H9 (cell line): ENCODE measurements around the gene C6orf120. TPM values are rescaled to one million over a fixed set of nuclear protein-coding genes. Genes with fewer than 3 reads are reported as not detected.

Source experiments
- DNase-seq: peaks from one replicate; pipeline ENCODE4 v3.0.0-alpha.2; 2017
- H2AFZ ChIP-seq: one replicate; pipeline ENCODE4 v1.6.1; 2013; ENCODE audit warnings: mild to moderate bottlenecking, low read length, control low read depth, moderate library complexity
- H2AK5ac ChIP-seq: 2 replicates; pipeline ENCODE4 v1.6.1; 2013; ENCODE audit warnings: low read length, control low read depth, mixed read lengths; ENCODE audit not compliant: insufficient read length
- H2BK120ac ChIP-seq: one replicate; pipeline ENCODE4 v1.6.1; 2013; ENCODE audit warnings: low read depth, mild to moderate bottlenecking, low read length, control low read depth, inconsistent platforms; ENCODE audit not compliant: poor library complexity, severe bottlenecking
- H2BK12ac ChIP-seq: 2 replicates; pipeline ENCODE4 v1.6.1; 2013; ENCODE audit warnings: low read length, control low read depth, mixed read lengths, low read depth; ENCODE audit not compliant: insufficient read length
- H2BK15ac ChIP-seq: 2 replicates; pipeline ENCODE4 v1.6.1; 2013; ENCODE audit warnings: low read depth, low read length, control low read depth
- H2BK20ac ChIP-seq: one replicate; pipeline ENCODE4 v1.6.1; 2013; ENCODE audit warnings: low read depth, mild to moderate bottlenecking, low read length, control low read depth, inconsistent platforms; ENCODE audit not compliant: poor library complexity, severe bottlenecking
- H2BK5ac ChIP-seq: 2 replicates; pipeline ENCODE4 v1.6.1; 2013; ENCODE audit warnings: low read length, control low read depth, mixed read lengths; ENCODE audit not compliant: insufficient read length
- H3K14ac ChIP-seq: 2 replicates; pipeline ENCODE4 v1.6.1; 2013; ENCODE audit warnings: low read length, control low read depth; ENCODE audit not compliant: insufficient read depth
- H3K18ac ChIP-seq: 2 replicates; pipeline ENCODE4 v1.6.1; 2013; ENCODE audit warnings: low read depth, mild to moderate bottlenecking, mixed read lengths, low read length, control low read depth; ENCODE audit not compliant: insufficient read length
- H3K23ac ChIP-seq: 2 replicates; pipeline ENCODE4 v1.6.1; 2013; ENCODE audit warnings: low read length, control low read depth, mixed read lengths, low read depth; ENCODE audit not compliant: insufficient read length
- H3K23me2 ChIP-seq: 2 replicates; pipeline ENCODE4 v1.6.1; 2013; ENCODE audit warnings: low read depth, mild to moderate bottlenecking, mixed read lengths, low read length, control low read depth; ENCODE audit not compliant: insufficient read length, poor library complexity, severe bottlenecking
- H3K27ac ChIP-seq: 2 replicates; pipeline ENCODE4 v1.5.1; 2013; ENCODE audit warnings: low read length, control low read depth, mixed read lengths, low read depth; ENCODE audit not compliant: insufficient read length
- H3K27me3 ChIP-seq: 2 replicates; pipeline ENCODE4 v1.6.1; 2013; ENCODE audit warnings: low read length, control low read depth, inconsistent platforms; ENCODE audit not compliant: insufficient read depth
- H3K4ac ChIP-seq: 2 replicates; pipeline ENCODE4 v1.6.1; 2013; ENCODE audit warnings: low read depth, mild to moderate bottlenecking, control low read depth, inconsistent platforms, low read length, moderate library complexity
- H3K4me1 ChIP-seq: 2 replicates; pipeline ENCODE4 v1.6.1; 2013; ENCODE audit warnings: low read length, control low read depth, inconsistent platforms; ENCODE audit not compliant: insufficient read depth
- H3K4me2 ChIP-seq: 2 replicates; pipeline ENCODE4 v1.6.1; 2013; ENCODE audit warnings: low read length, control low read depth, mixed read lengths; ENCODE audit not compliant: insufficient read length, insufficient read depth
- H3K56ac ChIP-seq: 2 replicates; pipeline ENCODE4 v1.6.1; 2013; ENCODE audit warnings: low read depth, mild to moderate bottlenecking, mixed read lengths, low read length, control low read depth; ENCODE audit not compliant: insufficient read length
- H3K79me1 ChIP-seq: 2 replicates; pipeline ENCODE4 v1.6.1; 2013; ENCODE audit warnings: low read depth, mild to moderate bottlenecking, moderate library complexity, low read length, control low read depth, inconsistent platforms; ENCODE audit not compliant: insufficient read depth, poor library complexity, severe bottlenecking
- H3K79me2 ChIP-seq: 2 replicates; pipeline ENCODE4 v1.6.1; 2013; ENCODE audit warnings: low read length, control low read depth, inconsistent platforms; ENCODE audit not compliant: insufficient read depth
- H3K9ac ChIP-seq: 2 replicates; pipeline ENCODE4 v1.6.1; 2013; ENCODE audit warnings: low read length, control low read depth, mixed read lengths; ENCODE audit not compliant: insufficient read length; ENCODE audit errors: extremely low read depth
- H3K9me3 ChIP-seq: one replicate; pipeline ENCODE4 v1.6.1; 2013; ENCODE audit warnings: low read depth, low read length, inconsistent platforms; ENCODE audit not compliant: control insufficient read depth
- H3T11ph ChIP-seq: one replicate; pipeline ENCODE4 v1.6.1; 2013; ENCODE audit warnings: mild to moderate bottlenecking, low read length, control low read depth, inconsistent platforms
- H4K20me1 ChIP-seq: one replicate; pipeline ENCODE4 v1.6.1; 2013; ENCODE audit not compliant: control insufficient read depth, insufficient read length, insufficient read depth
- H4K5ac ChIP-seq: 2 replicates; pipeline ENCODE4 v1.6.1; 2013; ENCODE audit warnings: low read depth, mild to moderate bottlenecking, mixed read lengths, low read length, control low read depth; ENCODE audit not compliant: insufficient read length
- H4K8ac ChIP-seq: replicated peaks from 2 replicates; pipeline ENCODE4 v1.6.1; 2013; ENCODE audit warnings: low read length, control low read depth, mixed read lengths, low read depth; ENCODE audit not compliant: insufficient read length
- H4K91ac ChIP-seq: 2 replicates; pipeline ENCODE4 v1.6.1; 2013; ENCODE audit warnings: low read depth, mild to moderate bottlenecking, moderate library complexity, mixed read lengths, low read length, control low read depth; ENCODE audit not compliant: insufficient read length
- H3K27ac Mint-ChIP-seq, 3 experiments: 2 replicates in 2 of 3; 3 replicates in 1 of 3; pipeline ENCODE4 v1.8.0; 2020 to 2021; ENCODE audit warnings: mixed read lengths in 3 of 3, mild to moderate bottlenecking in 1 of 3, moderate library complexity in 1 of 3
- H3K27me3 Mint-ChIP-seq: 2 replicates; pipeline ENCODE4 v1.8.0; 2021; ENCODE audit warnings: low read depth, mild to moderate bottlenecking, moderate library complexity, mixed read lengths
- H3K36me3 Mint-ChIP-seq, 3 experiments: 2 replicates in 2 of 3; 3 replicates in 1 of 3; pipeline ENCODE4 v1.8.0; 2020 to 2021; ENCODE audit warnings: low read depth in 3 of 3, mixed read lengths in 3 of 3; ENCODE audit not compliant: insufficient read depth in 1 of 3
- H3K4me1 Mint-ChIP-seq, 2 experiments: 2 replicates each; pipeline ENCODE4 v1.8.0; 2020; ENCODE audit warnings: mixed read lengths in 2 of 2
- H3K4me3 Mint-ChIP-seq, 2 experiments: 2 replicates in 1 of 2; 3 replicates in 1 of 2; pipeline ENCODE4 v1.8.0; 2020 to 2021; ENCODE audit warnings: mild to moderate bottlenecking in 2 of 2, mixed read lengths in 2 of 2, moderate library complexity in 1 of 2
- H3K9me3 Mint-ChIP-seq, 2 experiments: 2 replicates in 1 of 2; 3 replicates in 1 of 2; pipeline ENCODE4 v1.8.0; 2020; ENCODE audit warnings: mild to moderate bottlenecking in 2 of 2, mixed read lengths in 2 of 2, moderate library complexity in 1 of 2
- WGBS: extraction: QIAGEN DNeasy Blood & Tissue Kit; methylation state at CpG from one replicate; pipeline ENCODE4 v1.1.7; 2013; ENCODE audit warnings: missing lambda C conversion rate, low lambda C conversion rate, mixed read lengths; ENCODE audit not compliant: insufficient read length; ENCODE audit errors: extremely low coverage; 5-methylcytosine and 5-hydroxymethylcytosine counted together
- total RNA-seq: library from RNA; stranded (reverse); gene quantifications from 2 replicates; pipeline ENCODE4 v1.2.1, GENCODE V29; 2021
- TF ChIP-seq, protein P1 (sequence below): fragments of 200-600 bp; sonication (generic); conservative IDR thresholded peaks from 3 replicates; pipeline ENCODE4 v1.8.0; 2021; ENCODE audit warnings: antibody characterized with exemption, mild to moderate bottlenecking

C6orf120 gene
- total RNA-seq, 1 experiment from 2014 or later, result 23.2 TPM

DNA sequence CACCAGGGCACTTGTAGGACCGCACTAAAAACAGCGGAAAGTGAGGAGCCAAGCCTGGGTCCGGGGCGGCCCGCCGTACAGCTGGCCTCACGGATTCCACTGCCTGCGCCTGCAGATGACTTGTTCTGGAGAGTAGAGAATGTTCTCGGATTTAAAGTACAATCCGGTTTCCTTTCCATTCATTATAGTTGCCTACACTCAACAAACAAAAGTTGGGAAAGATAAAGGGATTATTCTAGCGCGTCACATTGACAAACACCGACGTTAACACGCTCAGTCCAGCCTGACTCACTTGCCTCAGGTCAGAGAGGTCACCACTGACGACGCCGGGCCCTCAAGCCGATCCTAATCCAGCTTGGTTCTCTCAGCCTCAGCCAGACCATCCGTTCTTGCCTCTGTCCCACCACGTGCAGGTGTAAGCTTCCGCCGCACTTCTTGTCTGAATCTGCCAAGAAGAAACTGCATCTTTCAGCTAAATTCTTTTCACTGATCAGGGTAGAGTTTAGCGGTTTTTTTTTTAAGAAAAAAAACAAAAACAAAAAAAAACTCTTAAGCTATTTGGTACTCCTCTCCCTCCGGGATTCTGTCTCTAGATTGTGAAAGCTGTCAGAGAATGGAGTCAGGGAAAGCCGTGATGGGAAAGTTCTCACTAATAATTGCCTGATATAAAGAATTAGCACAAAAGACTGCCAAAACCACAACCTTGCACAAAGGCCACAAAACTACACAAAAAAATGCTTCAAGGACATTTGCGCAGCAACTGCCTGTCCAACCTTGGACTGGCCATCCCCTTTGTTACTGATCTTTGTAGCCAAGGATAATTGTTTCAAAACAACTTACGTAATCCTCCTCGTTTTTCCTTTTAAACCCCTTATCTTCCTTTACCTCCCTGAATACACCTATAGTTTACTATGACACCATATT lies 23.5 kb downstream of the C6orf120 start:
- Histone ChIP-seq H4K91ac (peak overlapping the region; percentile 54), H3K23me2 (peaks cover 18% of the 10 kb centered on the region), H3T11ph (no peak overlapping the region), H2AK5ac (no peak overlapping the region), H3K56ac (no peak overlapping the region), H3K4me2 (peak overlapping the region; percentile 60), H3K4ac (peak overlapping the region; percentile 78; the same call in 1 of the 2 replicates), H3K27me3 (no peaks in the 10 kb centered on the region), H3K14ac (peak overlapping the region; percentile 100), H4K20me1 (no peaks in the 10 kb centered on the region), H3K79me2 (peaks cover 2% of the 10 kb centered on the region; the same call in 1 of the 2 replicates), H2BK120ac (no peak overlapping the region), H3K23ac (no peak overlapping the region), H2BK12ac (no peak overlapping the region), H3K79me1 (no peaks in the 10 kb centered on the region), H4K8ac (no peak overlapping the region), H2BK15ac (no peak overlapping the region), H3K18ac (peak overlapping the region; percentile 98), H3K9ac (peak overlapping the region; percentile 87), H3K9me3 (no peaks in the 10 kb centered on the region), H2BK20ac (no peak overlapping the region), H2BK5ac (no peak overlapping the region), H3K4me1 (no peaks in the 10 kb centered on the region; the same call in 1 of the 2 replicates), H2AFZ (no peak overlapping the region), H4K5ac (peak overlapping the region; percentile 54), H3K27ac (no peak overlapping the region)
- Mint-ChIP-seq H3K4me1 (peaks cover 23 to 24% of the 10 kb centered on the region in 2 experiments), H3K27ac (peak overlapping the region; percentile 42 to 95 (median 79); a peak in 6 of 7 replicates), H3K27me3 (peaks cover 4% of the 10 kb centered on the region), H3K36me3 (peaks cover 0 to 9% (median 1%) of the 10 kb centered on the region in 3 experiments; a peak in 3 of 7 replicates), H3K9me3 (no peaks in the 10 kb centered on the region; a peak in 2 of 5 replicates), H3K4me3 (peak overlapping the region; percentile 79 to 88)
- 100% methylated on average over 2 of the region's 29 CpGs for WGBS
- DNase-seq, result peak; percentile 66
- TF ChIP-seq, protein P1, sequence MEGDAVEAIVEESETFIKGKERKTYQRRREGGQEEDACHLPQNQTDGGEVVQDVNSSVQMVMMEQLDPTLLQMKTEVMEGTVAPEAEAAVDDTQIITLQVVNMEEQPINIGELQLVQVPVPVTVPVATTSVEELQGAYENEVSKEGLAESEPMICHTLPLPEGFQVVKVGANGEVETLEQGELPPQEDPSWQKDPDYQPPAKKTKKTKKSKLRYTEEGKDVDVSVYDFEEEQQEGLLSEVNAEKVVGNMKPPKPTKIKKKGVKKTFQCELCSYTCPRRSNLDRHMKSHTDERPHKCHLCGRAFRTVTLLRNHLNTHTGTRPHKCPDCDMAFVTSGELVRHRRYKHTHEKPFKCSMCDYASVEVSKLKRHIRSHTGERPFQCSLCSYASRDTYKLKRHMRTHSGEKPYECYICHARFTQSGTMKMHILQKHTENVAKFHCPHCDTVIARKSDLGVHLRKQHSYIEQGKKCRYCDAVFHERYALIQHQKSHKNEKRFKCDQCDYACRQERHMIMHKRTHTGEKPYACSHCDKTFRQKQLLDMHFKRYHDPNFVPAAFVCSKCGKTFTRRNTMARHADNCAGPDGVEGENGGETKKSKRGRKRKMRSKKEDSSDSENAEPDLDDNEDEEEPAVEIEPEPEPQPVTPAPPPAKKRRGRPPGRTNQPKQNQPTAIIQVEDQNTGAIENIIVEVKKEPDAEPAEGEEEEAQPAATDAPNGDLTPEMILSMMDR, result no peak
